Neutrophil (primary cell): ENCODE results near the gene ARHGAP6.
"Not testable (repeated sequence)": the region's sequence is repeated elsewhere in the genome, so short reads cannot be mapped to it uniquely, and the experiment has no call there.

Source experiments
- H3K27ac ChIP-seq: fragments of 200-600 bp; sonication (generic); 2 replicates; pipeline ENCODE4 v1.5.1; 2016; ENCODE audit warnings: mild to moderate bottlenecking, moderate library complexity
- H3K27me3 ChIP-seq: fragments of 200-600 bp; sonication (generic); 2 replicates; pipeline ENCODE4 v1.6.0; 2016; ENCODE audit warnings: mild to moderate bottlenecking
- H3K36me3 ChIP-seq: fragments of 200-600 bp; sonication (generic); 2 replicates; pipeline ENCODE4 v1.5.1; 2017
- H3K4me1 ChIP-seq, 2 experiments: fragments of 200-600 bp in 1 of 2; sonication (generic) in 1 of 2; 1 replicate in 1 of 2; 2 replicates in 1 of 2; pipeline versions ENCODE4 v1.5.1 to v1.6.1; 2013 to 2016; ENCODE audit warnings: low read depth in 1 of 2, low read length in 1 of 2, mild to moderate bottlenecking in 1 of 2, moderate library complexity in 1 of 2; ENCODE audit not compliant: control insufficient read depth in 1 of 2, insufficient read depth in 1 of 2
- H3K4me3 ChIP-seq, 2 experiments: fragments of 200-600 bp in 1 of 2; sonication (generic) in 1 of 2; 1 replicate in 1 of 2; 2 replicates in 1 of 2; pipeline ENCODE4 v1.5.1; 2013 to 2016; ENCODE audit warnings: low read depth in 1 of 2, low read length in 1 of 2, mild to moderate bottlenecking in 1 of 2, moderate library complexity in 1 of 2
- H3K9me3 ChIP-seq: fragments of 200-600 bp; sonication (generic); 2 replicates; pipeline ENCODE4 v1.5.1; 2016
- CTCF ChIP-seq: fragments of 200-600 bp; sonication (generic); IDR thresholded peaks from 2 replicates; pipeline ENCODE4 v1.5.1; 2016; ENCODE audit warnings: antibody characterized with exemption

The ARHGAP6 gene

GRCh38 chrX:11242704-11243103 lies 423.0 kb downstream of the ARHGAP6 start:
- no peaks in the 10 kb centered on the region for H3K36me3 ChIP-seq
- H3K9me3 ChIP-seq, result no peaks in the 10 kb centered on the region
- no peak for TF ChIP-seq CTCF
- no peak overlapping the region for H3K4me3 ChIP-seq
- H3K27me3 ChIP-seq, result no peaks in the 10 kb centered on the region
- H3K4me1 ChIP-seq, result no peaks in the 10 kb centered on the region
- H3K27ac ChIP-seq, result no peak overlapping the region

- H3K9me3 ChIP-seq, result no peaks in the 10 kb centered on the region
- no peak overlapping the region for H3K4me3 ChIP-seq
- no peaks in the 10 kb centered on the region for H3K36me3 ChIP-seq
- no peak overlapping the region for H3K27ac ChIP-seq
- no peaks in the 10 kb centered on the region for H3K4me1 ChIP-seq
- no peaks in the 10 kb centered on the region for H3K27me3 ChIP-seq
- TF ChIP-seq CTCF, result no peak
These were observed 424.0 kb downstream of the ARHGAP6 start for GRCh38 chrX:11241720-11242119.

GRCh38 chrX:11239230-11239629 lies 426.5 kb downstream of the ARHGAP6 start:
- no peak for TF ChIP-seq CTCF
- Histone ChIP-seq H3K36me3 (no peaks in the 10 kb centered on the region), H3K4me3 (no peak overlapping the region), H3K4me1 (no peaks in the 10 kb centered on the region), H3K27ac (no peak overlapping the region), H3K9me3 (no peaks in the 10 kb centered on the region), H3K27me3 (no peaks in the 10 kb centered on the region)

- not testable (repeated sequence) for H3K36me3 ChIP-seq, H3K4me3 ChIP-seq, H3K27ac ChIP-seq, H3K27me3 ChIP-seq, H3K4me1 ChIP-seq, H3K9me3 ChIP-seq
These were observed 430.3 kb downstream of the ARHGAP6 start for GRCh38 chrX:11235377-11235776.

GRCh38 chrX:11215191-11215921 lies 450.4 kb downstream of the ARHGAP6 start:
- Histone ChIP-seq H3K27ac (no peak overlapping the region), H3K4me3 (no peak overlapping the region), H3K9me3 (no peaks in the 10 kb centered on the region), H3K27me3 (no peaks in the 10 kb centered on the region), H3K4me1 (no peaks in the 10 kb centered on the region), H3K36me3 (no peaks in the 10 kb centered on the region)
- no peak for TF ChIP-seq CTCF

- no peaks in the 10 kb centered on the region for H3K4me1 ChIP-seq
- no peaks in the 10 kb centered on the region for H3K36me3 ChIP-seq
- H3K9me3 ChIP-seq, result no peaks in the 10 kb centered on the region
- no peak overlapping the region for H3K4me3 ChIP-seq
- no peak overlapping the region for H3K27ac ChIP-seq
- H3K27me3 ChIP-seq, result no peaks in the 10 kb centered on the region
- no peak for TF ChIP-seq CTCF
These were observed 451.2 kb downstream of the ARHGAP6 start for GRCh38 chrX:11214346-11215190.
